Posterior cingulate gyrus (tissue), 11 donors: ENCODE data around the gene PRKD1.

ENCODE experiments used
- DNase-seq, 10 donors: peaks; one replicate each; pipeline versions ENCODE4 v3.0.0 to v3.0.0-alpha.2; 2020 to 2021; ENCODE audit warnings: mixed read lengths in 3 of 10
- intact Hi-C: fragments of 100-400 bp; cut with DNase I; formaldehyde crosslinking; loops from one replicate; pipeline ENCODE4 v1.15.1; 2023

Gene PRKD1

GRCh38 chr14:29643433-29644211 lies 284.0 kb downstream of the PRKD1 start:
- intact Hi-C loops: no loop called here

GRCh38 chr14:29637411-29637810 lies 290.2 kb downstream of the PRKD1 start:
- DNase-seq: peak in 8 of 10 donors; percentile 13 to 80 (median 58)
- intact Hi-C loops: no loop called here

More at GRCh38 chr14:29643433-29644211, 284.0 kb downstream of the PRKD1 start:
- DNase-seq: no peak

GRCh38 chr14:29636870-29637269 lies 290.8 kb downstream of the PRKD1 start:
- intact Hi-C loops: no loop called here

GRCh38 chr14:29630566-29631160 lies 297.0 kb downstream of the PRKD1 start:
- DNase-seq: no peak
- intact Hi-C loops: no loop called here

More at GRCh38 chr14:29636870-29637269, 290.8 kb downstream of the PRKD1 start:
- no peak for DNase-seq

GRCh38 chr14:29629839-29630238 lies 297.8 kb downstream of the PRKD1 start:
- DNase-seq: no peak
- intact Hi-C loops: no loop called here

GRCh38 chr14:29627137-29627536 lies 300.5 kb downstream of the PRKD1 start:
- intact Hi-C loops: no loop called here
- DNase-seq: no peak

DNA sequence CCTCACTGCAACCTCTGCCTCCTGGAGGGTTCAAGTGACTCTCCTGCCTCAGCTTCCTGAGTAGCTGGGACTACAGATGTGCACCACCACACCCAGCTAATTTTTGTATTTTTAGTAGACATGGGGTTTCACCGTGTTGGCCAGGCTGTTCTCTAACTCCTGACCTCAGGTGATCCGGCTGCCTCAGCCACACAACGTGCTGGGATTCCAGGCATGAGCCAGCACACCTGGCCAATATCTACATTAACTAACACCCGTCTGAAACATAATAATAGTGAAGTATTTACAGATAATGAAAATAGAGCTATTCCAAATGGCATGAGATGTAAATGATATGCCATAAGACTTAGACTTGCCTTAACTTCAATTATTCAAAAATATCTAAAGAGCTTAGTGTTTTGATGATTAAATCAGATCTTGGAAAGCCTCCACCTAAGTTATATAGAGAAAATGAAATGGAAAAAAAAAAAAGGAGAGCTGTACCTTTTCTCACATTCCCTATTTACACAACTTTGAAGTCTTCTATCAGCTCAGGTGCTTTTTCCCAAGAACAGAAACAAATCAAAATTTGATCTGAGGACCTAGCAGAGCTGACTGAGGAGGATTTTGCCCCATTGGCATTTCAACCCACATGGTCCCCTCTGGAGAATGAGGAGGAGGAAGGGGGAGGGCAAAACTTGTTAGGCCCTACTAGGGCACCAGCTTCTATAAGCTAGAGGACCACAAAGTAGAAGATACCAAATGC lies 309.2 kb downstream of the PRKD1 start:
- DNase-seq: no peak
- intact Hi-C loops: no loop called here

DNA sequence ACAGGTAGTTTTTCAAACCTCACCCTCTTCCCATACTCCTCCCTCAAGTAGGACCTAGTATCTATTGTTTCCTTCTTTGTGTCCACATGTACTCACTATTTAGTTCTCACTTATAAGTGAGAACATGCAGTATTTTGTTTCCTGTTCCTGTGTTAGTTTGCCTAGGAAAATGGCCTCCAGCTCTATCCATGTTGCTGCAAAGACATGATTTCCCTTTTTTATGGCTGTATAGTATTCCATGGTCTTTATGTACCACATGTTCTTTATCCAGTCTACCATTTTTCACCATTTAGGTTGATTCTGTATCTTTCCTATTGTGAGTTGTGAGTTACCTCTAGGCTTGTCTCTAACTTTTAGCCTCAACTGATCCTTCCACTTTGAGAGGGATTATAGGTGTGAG lies 310.7 kb downstream of the PRKD1 start:
- intact Hi-C loops: no loop called here
- no peak for DNase-seq

DNA sequence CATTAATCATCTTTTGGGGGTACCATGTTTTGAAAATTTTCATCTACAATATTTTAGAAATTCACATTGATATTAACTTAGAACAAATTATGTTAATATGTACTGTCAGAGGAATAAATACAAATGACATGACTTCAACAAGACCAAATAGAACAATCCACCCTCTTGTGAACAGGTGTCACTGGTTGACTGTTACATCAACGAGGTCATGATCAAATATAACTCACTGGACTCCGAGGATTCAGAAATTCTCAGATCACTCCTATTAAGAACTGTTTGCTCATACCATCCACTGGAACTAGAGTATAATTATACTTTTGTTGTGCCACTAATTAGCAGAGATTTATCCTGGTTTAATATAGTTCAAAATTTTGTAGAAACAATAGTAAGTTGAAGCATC lies 318.8 kb downstream of the PRKD1 start:
- intact Hi-C loops: no loop called here
- DNase-seq: no peak

DNA sequence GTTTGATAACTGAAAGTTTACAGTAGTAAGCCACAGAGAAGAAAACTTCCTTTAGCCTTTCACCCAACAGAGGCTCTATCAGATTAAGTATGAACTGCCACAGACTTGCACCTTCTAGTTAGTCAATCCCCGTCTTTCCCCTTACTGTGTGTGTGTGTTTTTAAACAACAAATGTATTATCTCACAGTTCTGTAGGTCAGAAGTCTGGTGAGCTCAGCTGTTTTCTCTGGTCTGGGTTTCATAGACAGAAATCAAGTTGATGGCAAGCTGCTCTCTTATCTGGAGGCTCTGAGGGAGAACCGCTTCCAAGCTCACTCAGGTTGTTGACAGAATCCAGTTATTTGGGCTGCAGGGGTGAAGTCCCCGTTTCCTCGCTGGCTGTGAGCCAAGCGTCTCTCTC lies 320.5 kb downstream of the PRKD1 start:
- DNase-seq: no peak
- intact Hi-C loops: no loop called here

DNA sequence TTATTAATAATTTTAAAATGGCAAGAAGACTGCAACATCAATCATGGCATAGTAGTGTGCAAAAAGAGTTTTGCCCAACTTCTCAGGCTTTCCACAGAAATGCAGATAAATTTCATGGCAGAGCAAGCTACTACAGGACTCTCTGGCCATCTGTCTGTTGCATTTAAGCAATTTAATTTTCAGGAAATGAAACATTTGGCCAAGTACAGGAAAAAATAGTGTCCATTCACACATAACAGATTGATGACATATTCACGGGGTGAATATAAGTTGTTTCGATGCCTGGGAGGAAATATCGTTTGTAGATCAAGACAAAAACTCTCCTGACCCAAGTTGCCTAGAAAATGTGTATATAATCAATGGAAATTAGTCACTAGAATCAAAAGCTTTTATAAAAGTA lies 324.0 kb downstream of the PRKD1 start:
- intact Hi-C loops: no loop called here
- no peak for DNase-seq

DNA sequence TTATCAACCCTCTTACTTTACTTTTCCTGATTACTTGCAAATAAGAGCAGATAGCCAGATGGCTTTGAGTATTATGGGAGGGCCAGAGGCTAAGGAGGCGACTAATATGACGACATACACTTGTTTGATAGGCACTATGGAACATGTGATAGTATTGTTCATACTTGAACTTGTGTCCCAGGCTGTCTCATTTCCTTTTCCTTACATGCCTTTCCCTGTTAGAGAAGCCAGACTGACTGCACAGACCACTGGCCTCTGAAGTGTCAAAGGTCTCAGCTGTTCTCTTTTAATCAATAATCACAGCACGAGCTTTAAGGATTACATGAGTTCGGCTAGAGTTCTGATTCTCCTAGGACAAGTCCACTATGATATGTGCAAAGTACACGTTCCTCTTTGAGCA lies 326.0 kb downstream of the PRKD1 start:
- no peak for DNase-seq
- intact Hi-C loops: no loop called here

DNA sequence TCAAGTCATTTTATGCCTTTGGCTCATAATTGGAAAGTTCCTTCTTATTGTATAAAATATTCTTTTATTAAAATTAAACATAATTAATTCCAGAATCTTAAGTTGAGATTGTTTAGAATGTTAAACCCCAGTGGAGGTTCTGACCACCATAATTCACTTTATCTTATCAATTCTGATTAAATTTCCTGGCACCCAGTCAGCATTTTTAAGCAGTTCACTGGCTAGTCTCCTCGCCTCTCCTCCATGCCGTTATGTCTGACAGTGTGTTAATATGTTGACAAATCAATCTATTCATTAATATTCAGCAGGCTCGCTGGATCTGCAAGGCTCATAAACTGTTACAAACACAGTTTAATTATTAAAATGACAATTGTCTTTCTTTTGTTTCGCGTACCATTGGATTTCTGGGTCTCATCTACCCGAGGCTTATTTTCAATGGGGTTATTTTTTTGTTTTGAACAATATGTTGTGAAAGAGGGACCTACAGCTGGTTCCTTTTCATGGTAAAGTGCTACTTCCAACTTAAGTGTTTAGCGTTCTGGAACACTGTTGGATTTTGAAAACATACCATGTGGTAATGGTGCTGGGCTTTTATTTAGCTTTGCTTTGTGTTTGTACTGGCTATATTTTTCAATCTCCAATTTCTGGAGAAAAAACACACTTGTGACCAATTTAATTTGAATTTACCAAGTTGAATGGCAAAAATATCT lies 339.7 kb downstream of the PRKD1 start:
- DNase-seq: no peak
- intact Hi-C loops: no loop called here

DNA sequence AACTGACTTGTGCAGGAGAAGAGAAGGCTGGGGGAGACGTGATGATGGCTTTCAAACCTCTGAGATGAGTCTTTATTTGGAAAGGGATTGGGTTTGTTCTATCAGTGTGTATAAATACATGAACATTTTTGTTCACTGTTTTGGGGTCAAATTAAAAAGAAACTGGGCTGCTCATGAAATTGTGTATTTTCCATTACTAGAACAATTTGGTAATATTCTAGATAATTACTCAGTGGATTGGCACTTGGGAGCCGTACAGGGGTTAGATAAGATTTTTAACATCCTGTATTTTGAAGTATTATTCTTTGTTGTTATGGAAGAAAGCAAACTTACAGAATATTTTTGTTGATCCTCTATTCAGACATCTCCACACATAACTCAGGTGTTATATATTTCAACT lies 340.6 kb downstream of the PRKD1 start:
- no peak for DNase-seq
- intact Hi-C loops: no loop called here

- intact Hi-C loops: no loop called here
- peak in 9 of 10 donors; percentile 11 to 91 (median 58) for DNase-seq
These were observed 342.7 kb downstream of the PRKD1 start for GRCh38 chr14:29584992-29585391.

DNA sequence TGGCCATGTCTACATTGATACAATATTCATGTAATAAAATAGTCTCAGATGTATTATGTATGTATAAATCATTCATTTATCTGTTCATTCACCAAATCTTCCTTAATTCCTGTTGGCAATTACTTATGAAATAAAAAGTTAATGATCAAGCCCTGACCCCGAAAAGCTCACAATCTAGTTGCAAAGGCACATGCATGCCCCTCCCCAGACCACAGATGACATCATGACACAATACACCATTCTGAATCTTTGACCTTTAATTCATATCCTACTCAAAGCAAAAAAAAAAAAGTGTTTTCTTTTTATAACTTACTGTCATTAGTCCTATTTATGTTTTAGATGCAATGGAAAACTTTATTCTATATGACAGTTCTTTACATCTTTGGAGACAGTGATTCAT lies 346.9 kb downstream of the PRKD1 start:
- no peak for DNase-seq
- intact Hi-C loops: no loop called here

DNA sequence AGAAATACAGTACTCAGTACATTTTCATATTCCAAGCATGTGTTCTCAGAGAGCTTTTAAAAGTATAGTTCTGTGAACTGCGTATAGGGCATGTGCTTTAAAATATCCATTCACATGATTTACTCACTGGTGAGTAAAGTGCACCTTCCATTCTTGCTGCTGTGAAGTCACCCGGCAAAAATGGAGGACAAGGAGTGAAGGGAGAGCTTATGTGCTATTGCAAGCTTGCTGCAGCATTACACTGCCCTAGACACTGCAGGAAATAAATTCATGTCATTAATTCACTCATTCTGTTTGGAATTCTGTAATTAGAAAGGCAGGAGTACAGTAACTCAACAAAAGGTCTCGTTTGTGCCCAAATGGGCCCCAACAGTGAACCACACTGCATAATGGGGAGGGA lies 347.8 kb downstream of the PRKD1 start:
- intact Hi-C loops: no loop called here
- no peak for DNase-seq

DNA sequence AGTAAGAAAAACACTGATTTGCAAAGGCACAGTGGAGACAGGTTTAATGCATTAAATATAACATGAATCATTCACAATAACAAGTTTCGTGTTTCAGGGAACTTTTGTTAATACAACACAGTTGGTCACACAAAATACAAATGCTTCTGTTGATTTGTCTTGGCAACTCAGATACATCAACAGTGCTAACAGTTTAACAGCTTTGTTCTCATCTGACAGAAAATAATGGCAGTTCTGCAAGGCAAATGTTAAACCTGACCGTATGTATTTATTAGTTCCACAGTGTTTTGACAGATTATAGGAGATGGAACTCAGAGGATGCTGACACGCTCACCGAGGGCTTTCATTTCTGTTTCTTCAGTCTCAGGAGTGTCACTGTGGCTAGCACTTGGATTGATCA lies 350.7 kb downstream of the PRKD1 start:
- no peak for DNase-seq
- intact Hi-C loops: no loop called here

GRCh38 chr14:29569194-29569593 lies 358.5 kb downstream of the PRKD1 start:
- no peak for DNase-seq
- intact Hi-C loops: no loop called here

GRCh38 chr14:29566194-29566593 lies 361.5 kb downstream of the PRKD1 start:
- intact Hi-C loops: no loop called here
- no peak for DNase-seq

GRCh38 chr14:29558516-29558915 lies 369.1 kb downstream of the PRKD1 start:
- DNase-seq: no peak
- intact Hi-C loops: no loop called here
